Measurements from ENCODE around the gene ARL1. TPM values are rescaled to one million over a fixed set of nuclear protein-coding genes. Genes with fewer than 3 reads are reported as not detected.

The ARL1 gene
- total RNA-seq, 4 donors from 2014 or later = 48.9 to 80.7 (median 66.1) TPM

GRCh38 chr12:101372431-101372830 is 35.1 kb downstream of the ARL1 start:
- no peak for ATAC-seq (ENCODE audit: low FRiP score)
- DNase-seq (ENCODE audit: low spot score) = no peak
- no peak for TF ChIP-seq CTCF (IDR thresholded peaks at IDR 0.05)

- DNase-seq (ENCODE audit: low spot score) (no peak), ATAC-seq (ENCODE audit: low FRiP score) (no peak)
- TF ChIP-seq CTCF (IDR thresholded peaks at IDR 0.05) = no peak
Measured at GRCh38 chr12:101368016-101368415, 39.6 kb downstream of the ARL1 start.

GRCh38 chr12:101361455-101361854 is 46.1 kb downstream of the ARL1 start:
- no peak for ATAC-seq (ENCODE audit: low FRiP score)
- no peak for DNase-seq (ENCODE audit: low spot score)
- TF ChIP-seq CTCF (IDR thresholded peaks at IDR 0.05) = no peak

- no peak for ATAC-seq (ENCODE audit: low FRiP score)
- DNase-seq (ENCODE audit: low spot score) = no peak
- no peak for TF ChIP-seq CTCF (IDR thresholded peaks at IDR 0.05)
Measured at GRCh38 chr12:101356794-101357193, 50.8 kb downstream of the ARL1 start.

GRCh38 chr12:101351682-101352081 is 55.9 kb downstream of the ARL1 start:
- DNase-seq (ENCODE audit: low spot score) (no peak), ATAC-seq (ENCODE audit: low FRiP score) (no peak)
- TF ChIP-seq CTCF (IDR thresholded peaks at IDR 0.05) = no peak

GRCh38 chr12:101343893-101344292 is 63.7 kb downstream of the ARL1 start:
- DNase-seq (ENCODE audit: low spot score) (no peak), ATAC-seq (ENCODE audit: low FRiP score) (no peak)
- TF ChIP-seq CTCF (IDR thresholded peaks at IDR 0.05) = no peak

Small RNA genes lying within 50 kb of the gene (small RNA-seq; reads per million reads assigned to genes)
- gene RF00019 (not detected), gene RNU6-1068P (not detected), gene RPS27P23 (not detected)

Other genes starting within 250 kb of the ARL1 start
- gene SLC5A8, start 197.5 kb downstream of the ARL1 start, total RNA-seq = under 1 TPM in 1 of 4 donors, not detected in 3; 0.12 TPM
- gene UTP20, start 127.7 kb downstream of the ARL1 start, total RNA-seq = 10 to 100 TPM; 14.0 to 31.5 (median 15.7) TPM
- not detected for gene SPIC, start 67.6 kb upstream of the ARL1 start, total RNA-seq
- not detected for gene MYBPC1, start 187.2 kb upstream of the ARL1 start, total RNA-seq

Measured in omental fat pad (tissue), 4 donors.